Vagina (tissue), 2 donors: ENCODE measurements around the gene HHATL.

Source experiments
- POLR2A ChIP-seq, 2 donors: fragments of 450-650 bp; IDR thresholded peaks; one replicate each; pipeline ENCODE4 v1.6.1; 2017; ENCODE audit warnings: antibody characterized with exemption in 2 of 2, mild to moderate bottlenecking in 2 of 2, moderate library complexity in 2 of 2
- POLR2AphosphoS5 ChIP-seq, 2 donors: sonication (generic); formaldehyde crosslinking; IDR thresholded peaks; one replicate each; pipeline ENCODE4 v1.9.0; 2017; ENCODE audit warnings: antibody characterized with exemption in 2 of 2, mild to moderate bottlenecking in 2 of 2, low read depth in 1 of 2; ENCODE audit not compliant: insufficient read depth in 1 of 2
- TF ChIP-seq, protein P1 (sequence below), 3 experiments: fragments of 450-650 bp in 2 of 3; fragments of 200-600 bp in 1 of 3; sonication (generic) in 1 of 3; IDR thresholded peaks; one replicate each; pipeline ENCODE4 v1.5.1; 2017 to 2019; ENCODE audit warnings: antibody characterized with exemption in 3 of 3, mild to moderate bottlenecking in 2 of 3, moderate library complexity in 2 of 3

DNA sequence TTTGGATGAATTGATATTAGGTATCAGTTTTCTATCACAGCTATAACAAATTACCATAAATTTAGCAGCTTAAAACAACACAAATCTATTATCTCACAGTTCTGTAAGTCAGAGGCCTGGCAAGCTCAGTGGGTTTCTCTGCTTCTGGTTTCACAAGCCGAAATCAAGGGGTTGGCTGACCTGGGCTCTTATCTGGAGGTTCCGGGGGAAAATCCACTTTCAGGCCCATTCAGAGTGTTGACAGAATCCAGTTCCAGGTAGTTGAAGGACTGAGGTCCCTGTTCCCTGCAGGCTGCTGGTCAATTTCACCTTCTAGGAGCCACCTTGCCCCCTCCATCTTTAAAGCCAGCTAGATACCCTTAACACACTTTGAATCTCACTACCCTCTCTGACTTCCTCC lies 11.1 kb upstream of the HHATL start:
- TF ChIP-seq, protein P1, sequence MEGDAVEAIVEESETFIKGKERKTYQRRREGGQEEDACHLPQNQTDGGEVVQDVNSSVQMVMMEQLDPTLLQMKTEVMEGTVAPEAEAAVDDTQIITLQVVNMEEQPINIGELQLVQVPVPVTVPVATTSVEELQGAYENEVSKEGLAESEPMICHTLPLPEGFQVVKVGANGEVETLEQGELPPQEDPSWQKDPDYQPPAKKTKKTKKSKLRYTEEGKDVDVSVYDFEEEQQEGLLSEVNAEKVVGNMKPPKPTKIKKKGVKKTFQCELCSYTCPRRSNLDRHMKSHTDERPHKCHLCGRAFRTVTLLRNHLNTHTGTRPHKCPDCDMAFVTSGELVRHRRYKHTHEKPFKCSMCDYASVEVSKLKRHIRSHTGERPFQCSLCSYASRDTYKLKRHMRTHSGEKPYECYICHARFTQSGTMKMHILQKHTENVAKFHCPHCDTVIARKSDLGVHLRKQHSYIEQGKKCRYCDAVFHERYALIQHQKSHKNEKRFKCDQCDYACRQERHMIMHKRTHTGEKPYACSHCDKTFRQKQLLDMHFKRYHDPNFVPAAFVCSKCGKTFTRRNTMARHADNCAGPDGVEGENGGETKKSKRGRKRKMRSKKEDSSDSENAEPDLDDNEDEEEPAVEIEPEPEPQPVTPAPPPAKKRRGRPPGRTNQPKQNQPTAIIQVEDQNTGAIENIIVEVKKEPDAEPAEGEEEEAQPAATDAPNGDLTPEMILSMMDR (IDR thresholded peaks at IDR 0.05): no peak
- no peak for TF ChIP-seq POLR2A (IDR thresholded peaks at IDR 0.05)
- no peak for TF ChIP-seq POLR2AphosphoS5 (IDR thresholded peaks at IDR 0.05; ENCODE audit: insufficient read depth in 1 of 2, low read depth in 1 of 2)
